HG03460 (cell line): ENCODE results near the gene ZNF792.
"Not testable (repeated sequence)": the region's sequence is repeated elsewhere in the genome, so short reads cannot be mapped to it uniquely, and the experiment has no call there.

Experiments used
- ATAC-seq: cut with Tn5 transposase; IDR thresholded peaks from one replicate; pipeline ENCODE4 v1.9.1; 2021; ENCODE audit not compliant: unreplicated experiment

ZNF792 gene

GRCh38 chr19:34972163-34972705, 8.2 kb upstream of the ZNF792 start:
- no peak for ATAC-seq

DNA sequence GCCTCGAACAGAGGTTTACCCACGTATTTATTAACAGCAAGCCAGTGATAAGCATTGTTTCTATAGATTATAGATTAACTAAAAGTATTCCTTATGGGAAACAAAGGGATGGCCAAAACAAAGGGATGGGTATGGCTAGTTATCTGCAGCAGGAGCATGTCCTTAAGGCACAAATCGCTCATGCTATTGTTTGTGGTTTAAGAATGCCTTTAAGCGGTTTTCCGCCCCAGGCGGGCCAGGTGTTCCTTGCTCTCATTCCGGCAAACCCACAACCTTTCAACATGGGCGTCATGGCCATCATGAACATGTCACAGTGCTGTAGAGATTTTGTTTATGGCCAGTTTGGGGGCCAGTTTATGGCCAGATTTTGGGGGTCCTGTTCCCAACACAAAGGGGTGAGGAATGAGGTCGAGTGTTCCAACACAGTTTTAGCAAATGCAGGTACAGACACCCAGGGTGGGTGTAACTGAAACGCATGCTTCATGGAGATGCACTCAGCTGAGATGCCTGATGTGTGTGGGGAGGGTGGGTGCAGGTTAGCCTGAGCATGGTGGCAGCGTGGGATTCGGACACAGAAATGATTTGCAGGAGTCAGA, 6.3 kb upstream of the ZNF792 start:
- ATAC-seq: not testable (repeated sequence)

DNA sequence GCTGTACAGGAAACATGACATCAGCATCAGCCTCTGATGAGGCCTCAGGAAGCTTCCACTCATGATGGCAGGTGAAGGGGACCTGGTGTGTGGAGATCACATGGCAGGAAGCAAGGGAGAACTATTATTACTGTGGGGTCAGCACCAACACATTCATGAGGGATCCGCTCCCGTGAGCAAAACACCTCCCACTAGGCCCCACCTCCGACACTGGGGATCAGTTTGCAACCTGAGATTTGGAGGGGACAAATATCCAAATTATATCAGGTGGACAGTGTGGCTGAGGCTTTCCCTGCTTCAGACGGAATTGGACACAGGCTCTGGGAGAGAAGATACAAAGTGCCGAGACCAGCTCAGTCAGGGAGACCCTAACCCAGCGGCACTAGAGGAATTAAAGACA, 5.7 kb upstream of the ZNF792 start:
- no peak for ATAC-seq

DNA sequence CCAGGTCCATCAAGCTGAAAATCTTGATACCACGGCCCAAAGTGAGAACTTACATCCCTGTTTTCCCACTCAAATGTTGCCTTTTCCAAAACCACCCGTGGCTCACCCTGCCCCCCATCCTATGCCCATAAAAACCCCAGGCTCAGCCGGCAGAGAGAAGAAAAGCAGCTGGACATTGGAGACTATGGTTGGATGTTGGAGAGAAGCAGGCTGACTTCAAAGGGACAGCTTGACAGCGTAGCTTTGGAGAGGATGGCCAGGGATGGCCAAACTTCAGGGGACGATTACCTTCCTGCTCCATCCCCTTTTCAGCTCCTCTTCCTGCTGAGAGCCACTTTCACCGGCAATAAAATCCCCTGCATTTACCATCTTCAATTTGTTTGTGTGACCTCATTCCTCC, 3.5 kb upstream of the ZNF792 start:
- ATAC-seq: no peak

DNA sequence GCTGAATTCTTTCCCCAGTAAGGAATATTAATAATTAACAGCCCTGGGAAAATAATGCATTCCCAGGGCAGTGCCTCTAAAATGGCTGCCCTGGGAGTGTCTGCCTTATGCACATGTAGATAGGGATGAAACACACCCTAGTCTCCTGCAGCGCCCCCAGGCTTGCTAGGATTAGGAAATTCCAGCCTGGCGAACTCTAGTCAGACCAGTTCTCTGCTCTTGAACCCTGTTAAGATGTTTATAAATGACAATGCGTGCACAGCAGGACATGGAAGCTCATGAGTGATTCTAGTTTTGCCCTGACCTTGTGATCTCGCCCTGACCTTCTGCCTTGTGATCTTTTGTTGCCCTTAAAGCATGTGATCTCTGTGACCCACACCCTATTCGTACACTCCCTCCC, 1.5 kb upstream of the ZNF792 start:
- not testable (repeated sequence) for ATAC-seq

DNA sequence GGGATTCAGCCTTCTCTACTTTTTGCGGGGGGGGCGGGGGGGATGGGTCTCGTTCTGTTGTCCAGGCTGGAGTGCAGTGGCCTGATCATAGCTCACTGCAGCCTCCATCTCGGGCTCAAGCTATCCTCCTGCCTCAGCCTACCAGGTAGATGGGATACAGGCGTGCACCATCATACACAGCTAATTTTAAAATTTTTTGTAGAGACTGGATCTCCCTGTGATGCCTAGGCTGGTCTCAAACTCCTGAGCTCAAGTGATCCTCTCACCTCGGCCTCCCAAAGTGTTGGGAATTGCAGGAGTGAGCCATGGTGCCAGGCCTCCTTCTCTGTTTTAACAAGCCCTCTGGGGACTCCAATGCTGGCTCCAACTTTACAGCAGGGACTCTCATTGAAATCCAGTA, 569 bp upstream of the ZNF792 start:
- ATAC-seq: no peak

- ATAC-seq: no peak
These were observed 1.1 kb downstream of the ZNF792 start for GRCh38 chr19:34962687-34963572.

GRCh38 chr19:34961775-34962686, 2.0 kb downstream of the ZNF792 start:
- no peak for ATAC-seq

DNA sequence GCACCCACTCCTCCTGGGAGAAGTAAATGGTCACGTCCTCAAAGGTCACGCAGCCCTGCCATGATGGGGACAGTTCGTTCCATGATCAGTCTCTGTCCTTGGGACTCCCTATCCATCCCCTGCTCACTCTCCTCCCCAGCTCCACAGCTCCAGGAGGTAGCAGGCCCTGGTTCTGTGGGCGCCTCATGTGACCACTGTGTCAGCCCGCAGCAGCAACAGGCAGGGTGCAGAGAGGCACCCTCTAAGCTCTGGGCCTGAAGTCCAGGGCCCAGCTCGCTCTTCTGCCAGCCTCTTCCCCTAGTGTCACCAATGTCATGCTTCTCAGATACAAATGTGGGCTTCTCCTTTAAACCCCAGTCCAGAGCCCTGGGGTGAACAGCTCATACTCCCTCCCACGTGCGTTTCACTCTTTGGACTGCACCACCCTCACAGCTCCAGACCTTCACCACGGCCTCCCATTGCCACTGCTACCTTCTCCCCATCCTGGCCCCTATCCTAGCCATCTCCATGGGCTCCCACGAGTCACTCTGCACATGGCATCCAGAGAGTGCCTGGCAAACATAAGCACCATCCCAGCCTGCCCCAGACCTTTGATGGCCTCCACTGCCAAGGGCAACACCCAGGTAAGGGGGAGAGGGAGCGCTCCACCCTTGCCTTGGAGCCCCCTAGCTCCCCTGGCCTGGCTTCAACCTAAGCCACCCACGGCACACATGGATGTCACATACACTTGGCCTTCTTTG, 2.9 kb downstream of the ZNF792 start:
- no peak for ATAC-seq

DNA sequence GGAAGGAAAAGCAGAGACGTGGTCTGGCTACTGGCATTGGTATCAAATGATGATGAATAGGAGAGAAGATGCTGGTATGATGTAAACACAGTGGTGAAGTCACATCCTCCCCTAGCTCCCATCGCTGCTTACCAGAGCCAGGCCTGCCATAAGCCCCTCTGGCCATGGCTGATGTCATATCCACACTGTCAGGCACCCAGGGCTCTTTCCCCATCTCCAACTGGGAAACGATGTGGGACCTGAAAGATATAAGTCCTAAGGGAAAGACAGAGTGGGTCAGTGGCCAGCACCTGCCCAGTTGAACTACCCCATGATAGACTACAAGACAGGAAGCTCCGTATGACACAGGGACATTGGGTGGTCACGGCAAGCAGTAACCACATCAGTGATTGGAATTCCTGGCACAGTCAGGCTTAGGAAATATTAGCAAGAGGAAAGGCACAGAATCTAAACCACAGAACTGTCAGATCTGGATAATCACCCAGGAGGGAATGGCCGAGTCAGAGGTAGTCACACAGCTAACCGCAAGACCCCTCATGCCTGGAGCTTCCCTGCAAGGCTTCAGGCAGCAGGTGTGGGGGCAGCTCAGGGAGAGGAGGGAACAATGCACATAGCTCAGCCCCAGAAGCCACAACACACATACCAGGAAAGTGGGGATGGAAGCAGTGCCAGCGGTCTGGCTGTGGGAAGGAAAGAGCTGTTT, 3.8 kb downstream of the ZNF792 start:
- no peak for ATAC-seq

DNA sequence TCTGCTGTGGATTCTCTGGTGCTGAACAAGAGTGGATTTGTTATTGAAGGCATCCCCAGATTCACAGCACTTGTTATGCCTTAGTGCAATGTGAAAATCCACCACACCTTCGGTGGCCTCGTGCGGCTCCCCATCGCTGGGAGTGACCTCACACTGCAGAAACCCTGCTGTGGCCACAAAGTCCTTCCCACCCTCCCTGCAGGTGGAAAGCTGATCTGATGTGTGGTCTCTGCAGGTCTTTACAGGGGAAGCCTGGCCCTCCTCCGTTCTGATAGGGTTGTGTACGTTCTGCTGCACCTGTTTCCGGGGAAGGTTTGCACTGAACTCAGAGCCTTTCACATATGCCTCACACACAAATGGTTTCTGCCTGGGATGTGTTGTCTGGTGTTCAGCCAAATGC, 5.0 kb downstream of the ZNF792 start:
- ATAC-seq: no peak

DNA sequence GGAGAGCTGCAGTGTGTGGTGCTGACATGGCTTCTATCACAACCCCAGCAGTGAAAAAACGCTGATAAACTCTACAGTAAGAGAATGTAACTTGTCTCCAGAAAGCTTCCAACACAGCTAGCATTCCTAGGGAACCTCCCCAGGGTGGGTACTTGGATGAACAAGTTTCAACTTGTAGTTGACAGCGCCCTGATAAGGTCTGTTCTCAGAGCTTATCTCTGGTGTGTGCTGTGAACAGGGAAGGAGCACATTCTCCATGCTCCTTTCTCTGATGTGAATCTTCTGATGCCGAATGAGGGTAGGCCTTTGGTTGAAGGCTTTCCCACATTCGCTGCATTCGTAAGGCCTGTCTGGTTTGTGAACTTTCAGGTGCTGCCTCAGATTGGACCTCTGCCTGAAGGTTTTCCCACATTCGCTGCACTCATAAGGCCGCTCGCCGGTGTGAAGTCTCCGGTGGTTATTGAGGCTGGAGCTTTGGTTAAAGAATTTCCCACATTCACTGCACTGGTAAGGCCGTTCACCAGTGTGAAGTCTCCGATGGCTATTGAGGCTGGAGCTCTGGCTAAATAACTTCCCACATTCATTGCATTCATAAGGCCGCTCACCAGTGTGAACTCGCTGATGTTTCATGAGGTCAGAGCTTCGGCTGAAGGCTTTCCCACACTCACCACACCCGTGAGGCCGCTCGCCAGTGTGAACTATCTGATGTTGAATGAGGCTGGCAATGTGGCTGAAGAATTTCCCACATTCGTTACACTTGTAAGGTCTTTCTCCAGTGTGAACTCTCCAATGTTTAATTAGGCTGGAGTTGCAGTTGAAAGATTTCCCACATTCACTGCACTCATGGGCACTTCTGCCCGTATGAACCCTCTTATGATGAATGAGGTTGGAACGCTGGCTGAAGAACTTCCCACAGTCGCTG, 5.9 kb downstream of the ZNF792 start:
- ATAC-seq: no peak

- no peak for ATAC-seq
These were observed 10.9 kb downstream of the ZNF792 start for GRCh38 chr19:34953092-34953491.

GRCh38 chr19:34943861-34944573, 20.0 kb downstream of the ZNF792 start:
- ATAC-seq: no peak

GRCh38 chr19:34938886-34939285, 25.1 kb downstream of the ZNF792 start:
- ATAC-seq: no peak

GRCh38 chr19:34936184-34936583, 27.8 kb downstream of the ZNF792 start:
- no peak for ATAC-seq

- ATAC-seq: no peak
These were observed 31.5 kb downstream of the ZNF792 start for GRCh38 chr19:34932494-34932893.

DNA sequence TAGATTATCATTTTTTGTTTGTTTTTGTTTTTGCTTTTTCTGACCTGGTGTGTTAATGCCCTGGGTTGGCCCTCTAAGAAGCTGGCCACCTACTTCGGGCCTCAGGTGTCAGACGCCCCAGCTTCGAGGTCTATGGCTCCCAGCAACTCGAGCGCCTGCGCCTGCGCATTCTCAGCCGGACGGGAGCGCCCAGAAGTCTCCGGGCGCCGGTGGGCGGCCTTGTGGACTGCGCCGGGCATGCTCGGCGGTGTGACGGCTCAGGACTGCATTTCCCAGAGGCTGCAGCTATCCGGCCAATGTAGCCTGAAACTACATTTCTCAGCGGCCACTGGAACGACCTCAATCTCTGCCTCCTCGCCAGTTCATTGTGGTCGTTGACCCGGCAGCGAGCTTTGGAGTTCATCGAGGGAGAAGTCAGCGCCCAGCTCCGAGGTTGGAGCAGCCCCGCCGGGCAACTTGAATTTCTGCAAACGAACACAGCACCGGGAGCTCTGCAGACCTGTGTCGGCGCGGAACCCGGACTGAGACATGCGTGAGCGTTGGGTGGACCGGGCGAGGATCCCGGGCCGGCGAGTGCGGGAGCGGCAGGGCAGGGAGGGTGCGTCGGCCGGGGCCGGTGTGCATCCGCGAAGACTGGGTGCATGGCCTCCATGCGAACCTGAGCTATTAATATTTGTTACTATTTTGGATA, 37.2 kb downstream of the ZNF792 start, which contains the start of gene ZNF30:
Gene ZNF30 (plus strand): TSS at position 219 of the 691 bp plus-strand sequence. CDS start 3,045 bp downstream, outside the sequence.
- ATAC-seq: peak; percentile 92
